Epidermal melanocyte (primary cell): ENCODE measurements around the gene CSNK1G1.
"Not testable (repeated sequence)": the region's sequence is repeated elsewhere in the genome, so short reads cannot be mapped to it uniquely, and the experiment has no call there.

Source experiments
- DNase-seq: peaks from one replicate; pipeline ENCODE4 v3.0.0; 2011; ENCODE audit warnings: low spot score; ENCODE audit not compliant: insufficient read length

Gene CSNK1G1

DNA sequence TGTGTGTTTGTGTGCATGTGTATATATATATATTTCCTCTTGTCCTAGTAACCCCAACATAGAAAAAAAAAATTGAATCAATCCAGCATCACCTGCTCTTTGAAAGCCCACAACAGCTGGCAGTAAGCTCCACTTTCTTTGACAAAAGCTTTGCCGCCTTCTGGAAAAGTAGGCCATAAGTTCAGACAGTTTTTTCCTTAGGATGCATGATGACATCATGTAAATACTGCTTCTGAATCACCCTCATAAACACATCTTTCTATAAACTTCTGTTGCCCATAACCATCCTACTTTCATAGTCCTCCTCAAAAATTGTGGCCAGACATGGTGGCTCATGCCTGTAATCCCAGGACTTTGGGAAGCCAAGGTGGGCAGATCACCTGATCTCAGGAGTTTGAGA, 67.4 kb downstream of the CSNK1G1 start:
- no peak for DNase-seq

DNA sequence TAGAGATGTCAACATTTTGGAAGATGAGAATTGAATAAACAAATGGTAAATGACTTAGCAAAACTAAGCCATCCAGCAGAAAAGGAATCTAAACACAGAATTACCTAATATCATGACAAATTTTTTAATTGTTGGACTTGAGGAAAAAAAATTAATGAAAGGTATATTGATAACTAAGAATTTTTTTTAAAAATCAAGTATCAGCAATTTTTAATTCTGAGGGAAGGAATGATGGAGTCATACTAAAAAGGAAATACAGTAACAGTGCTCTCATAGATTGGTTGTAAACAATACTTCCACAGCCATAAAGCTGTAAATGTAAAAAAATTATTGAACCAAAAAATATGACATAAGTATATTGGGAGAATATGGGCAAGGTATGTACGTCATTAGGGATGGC, 68.0 kb downstream of the CSNK1G1 start:
- no peak for DNase-seq

DNA sequence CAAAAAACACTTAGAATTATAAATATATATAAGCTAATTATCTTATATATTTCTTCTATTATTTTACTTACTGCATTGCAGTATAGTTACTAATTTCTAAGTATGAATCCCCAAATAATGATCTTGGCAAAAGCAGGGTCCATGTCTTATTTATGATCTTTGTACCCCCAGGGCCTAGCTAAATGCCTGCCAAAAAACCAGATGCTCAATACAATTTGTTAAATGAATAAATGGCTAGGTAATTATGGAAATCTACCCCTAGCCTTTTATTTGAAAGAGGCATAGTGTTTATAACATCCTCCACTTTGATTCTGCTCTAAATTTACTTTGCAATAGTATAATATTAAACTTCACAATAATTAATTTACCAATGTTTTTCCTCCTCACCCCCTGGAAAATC, 69.5 kb downstream of the CSNK1G1 start:
- DNase-seq, result no peak

DNA sequence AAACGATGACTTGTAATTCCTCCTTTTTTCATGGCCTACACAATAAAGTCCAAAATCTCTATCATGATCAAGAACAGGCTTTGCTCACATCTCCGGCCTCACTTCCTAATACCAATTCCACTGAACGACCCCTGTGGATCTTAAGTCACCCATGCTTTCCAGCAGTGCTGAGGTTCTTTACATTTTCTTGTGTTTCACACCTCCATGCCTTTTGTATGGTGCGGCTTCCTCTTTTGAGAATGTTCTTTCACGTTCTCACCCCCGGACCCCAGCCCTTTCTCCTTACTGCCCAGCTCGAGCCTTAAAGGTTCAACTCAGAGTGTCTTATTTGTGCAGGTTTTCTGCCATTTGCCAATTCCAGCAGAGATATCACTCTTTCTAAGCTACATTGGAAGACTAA, 70.1 kb downstream of the CSNK1G1 start:
- no peak for DNase-seq

DNA sequence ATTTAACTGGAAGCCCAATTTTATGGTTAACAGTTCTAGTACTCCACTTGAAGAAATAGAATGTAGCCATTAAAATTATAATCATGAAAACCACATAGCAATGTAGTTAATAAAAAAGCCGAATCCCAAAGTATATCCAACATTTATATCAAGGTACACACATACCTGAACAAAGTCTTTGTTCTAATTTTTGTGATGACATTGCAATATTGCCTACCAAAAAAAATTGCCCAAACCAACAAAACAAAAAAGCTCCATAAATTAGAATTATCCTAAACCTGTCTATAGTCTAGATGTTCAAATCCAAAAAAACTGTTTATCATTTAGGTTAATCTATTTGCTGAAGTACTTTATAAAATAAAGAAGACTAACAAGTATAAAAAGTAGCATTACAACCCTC, 70.8 kb downstream of the CSNK1G1 start:
- no peak for DNase-seq

DNA sequence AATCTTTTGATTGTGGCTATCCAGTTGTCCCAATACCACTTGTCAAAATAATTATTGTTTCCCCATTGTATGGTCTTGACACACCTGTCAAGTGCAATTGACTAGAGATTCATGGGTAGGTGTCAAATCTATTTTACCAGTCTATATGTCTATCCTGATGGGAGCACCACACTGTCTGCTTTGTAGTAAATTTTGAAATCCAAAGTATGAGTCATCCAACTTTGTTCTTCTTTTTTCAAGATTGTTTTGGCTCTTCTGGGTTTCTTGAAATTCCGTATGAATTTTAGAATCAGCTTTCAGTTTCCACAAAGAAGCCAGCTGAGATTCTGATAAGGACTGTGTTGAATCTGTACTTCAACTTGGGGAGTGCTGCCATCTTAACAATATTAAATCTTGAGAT, 71.9 kb downstream of the CSNK1G1 start:
- no peak for DNase-seq

DNA sequence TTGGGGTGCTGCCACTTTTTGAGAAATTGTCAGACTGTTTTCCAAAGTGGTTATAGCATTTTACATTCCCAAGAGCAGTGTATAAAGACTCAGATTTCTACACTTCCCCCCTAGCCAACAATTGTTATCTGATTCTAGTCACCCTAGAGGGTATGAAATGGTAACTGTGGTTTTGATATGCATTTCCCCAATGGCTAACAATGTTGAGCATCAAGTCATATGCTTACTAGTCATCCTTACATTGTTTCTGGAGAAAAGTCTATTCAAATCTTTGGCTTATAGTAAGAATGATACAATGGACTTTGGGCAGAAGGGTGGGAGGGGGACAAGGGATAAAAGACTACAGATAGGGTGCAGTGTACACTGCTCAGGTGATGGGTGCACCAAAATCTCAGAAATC, 73.3 kb downstream of the CSNK1G1 start:
- DNase-seq, result no peak

DNA sequence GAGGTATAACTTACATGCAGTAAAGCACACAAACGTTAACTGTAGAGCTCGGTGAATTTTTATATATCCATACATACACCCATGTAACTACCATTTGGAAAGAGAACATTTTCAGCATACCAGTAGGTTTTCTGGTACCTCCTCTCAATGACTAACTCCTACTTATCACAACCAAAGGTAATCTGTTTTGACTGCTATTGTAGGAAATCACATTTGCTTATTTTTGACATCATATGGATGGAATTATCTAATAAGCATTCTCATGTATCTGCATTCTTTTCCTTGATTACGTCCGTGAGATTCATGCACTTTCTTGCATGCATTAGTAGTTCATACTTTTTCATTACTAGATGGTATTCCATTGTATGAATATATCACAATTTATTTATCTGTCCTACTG, 76.8 kb downstream of the CSNK1G1 start:
- no peak for DNase-seq

DNA sequence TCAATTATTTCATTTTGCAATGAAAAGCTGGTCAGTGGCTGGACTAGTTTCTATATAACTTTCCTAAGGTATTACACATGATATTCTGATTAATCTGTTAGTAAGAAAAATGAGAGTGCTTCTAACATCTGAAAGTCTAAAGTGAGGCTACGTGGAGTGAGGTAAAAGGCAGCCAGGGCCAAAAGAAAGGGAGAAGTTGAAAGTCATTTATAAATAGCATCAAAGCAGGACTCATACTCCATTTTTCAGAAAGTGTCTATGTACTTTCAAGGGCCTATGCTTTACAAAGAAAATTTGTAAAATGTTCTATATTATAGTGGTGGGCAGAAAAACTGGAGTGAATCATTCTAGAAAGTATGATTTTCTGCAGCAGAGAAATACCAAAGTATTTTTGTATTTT, 80.0 kb downstream of the CSNK1G1 start:
- DNase-seq, result no peak

DNA sequence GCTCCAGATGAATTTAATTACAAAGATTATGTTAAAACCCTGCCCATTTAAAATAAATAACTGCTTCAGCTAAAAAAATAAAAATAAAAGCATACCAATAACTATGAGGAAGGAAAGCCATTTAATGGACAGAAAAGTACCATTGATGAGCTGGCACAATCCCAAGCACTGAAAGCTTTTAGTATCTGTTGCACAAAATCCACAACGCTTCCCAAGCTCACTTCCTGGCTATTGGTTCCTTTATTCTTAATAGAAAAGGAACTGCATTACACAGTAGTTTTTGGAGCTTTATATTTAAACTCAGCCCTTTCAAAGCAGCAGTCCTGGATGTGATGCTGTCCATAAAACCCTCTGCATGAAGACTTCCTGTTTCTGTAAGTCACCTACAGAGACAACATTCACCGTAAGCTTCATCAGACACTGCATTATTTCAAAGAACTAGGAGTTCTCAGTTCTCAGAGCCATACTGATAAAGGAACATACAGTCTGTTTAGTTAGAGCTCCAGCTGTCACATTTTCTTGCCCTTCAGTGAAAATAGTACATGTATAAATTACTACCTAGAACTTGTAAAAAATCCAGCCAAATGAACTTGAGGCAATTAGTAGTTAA, 81.5 kb downstream of the CSNK1G1 start:
- DNase-seq, result no peak

DNA sequence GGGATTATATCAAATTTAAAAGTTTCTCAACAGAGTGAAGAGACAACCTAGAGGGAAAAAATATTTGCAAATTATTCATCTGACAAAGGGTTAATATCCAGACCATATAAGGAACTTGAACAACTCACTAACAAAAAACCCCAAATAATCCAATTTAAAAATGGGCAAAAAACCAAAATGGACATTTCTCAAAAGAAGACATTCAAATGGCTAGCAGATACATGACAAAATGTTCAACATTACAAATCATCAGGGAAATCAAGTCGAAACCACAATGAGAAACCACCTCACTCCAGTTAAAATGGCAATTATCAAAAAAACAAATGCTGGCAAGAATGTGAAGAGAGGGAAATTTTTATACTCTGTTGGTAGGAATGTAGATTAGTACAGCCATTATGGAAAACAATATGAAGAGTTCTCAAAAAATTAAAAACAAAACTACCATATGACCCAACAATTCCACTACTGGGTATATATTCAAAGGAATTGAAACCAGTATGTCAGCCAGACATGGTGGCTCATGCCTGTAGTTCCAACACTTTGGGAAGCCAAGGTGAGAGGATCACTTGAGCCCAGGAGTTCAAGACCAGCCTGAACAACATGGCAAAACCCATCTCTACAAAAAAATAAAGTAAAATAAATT, 88.5 kb downstream of the CSNK1G1 start:
- no peak for DNase-seq

DNA sequence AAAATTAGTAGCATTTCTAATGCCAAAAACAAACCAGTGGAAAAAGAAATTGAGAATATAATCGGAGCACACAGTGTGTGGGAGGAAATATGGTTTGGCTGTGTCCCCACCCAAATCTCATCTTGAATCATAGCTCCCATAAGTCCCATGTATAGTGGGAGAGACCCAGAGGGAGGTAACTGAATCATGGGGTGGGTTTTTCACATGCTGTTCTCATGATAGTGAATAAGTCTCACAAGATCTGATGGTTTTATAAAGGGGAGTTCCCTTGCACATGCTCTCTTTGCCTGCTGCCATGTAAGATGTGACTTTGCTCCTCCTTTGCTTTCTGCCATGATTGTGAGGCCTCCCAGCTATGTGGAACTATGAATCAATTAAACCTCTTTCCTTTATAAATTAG, 90.8 kb downstream of the CSNK1G1 start:
- not testable (repeated sequence) for DNase-seq

DNA sequence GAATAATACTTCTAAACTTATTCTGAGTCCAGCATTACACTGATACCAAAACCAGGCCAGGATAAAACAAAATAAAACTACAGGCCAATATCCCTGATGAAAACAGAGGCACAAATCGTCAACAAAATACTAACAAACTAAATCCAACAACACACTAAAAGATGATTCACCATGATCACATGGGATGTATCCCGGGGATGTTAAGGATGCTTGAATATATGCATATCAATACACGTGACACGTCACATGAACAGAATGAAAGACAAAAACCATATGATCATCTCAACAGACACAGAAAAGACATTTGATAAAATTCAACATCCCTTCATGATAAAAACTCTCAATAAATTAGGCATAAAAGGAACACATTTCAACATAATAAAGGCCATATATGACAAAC, 91.5 kb downstream of the CSNK1G1 start:
- DNase-seq, result no peak

DNA sequence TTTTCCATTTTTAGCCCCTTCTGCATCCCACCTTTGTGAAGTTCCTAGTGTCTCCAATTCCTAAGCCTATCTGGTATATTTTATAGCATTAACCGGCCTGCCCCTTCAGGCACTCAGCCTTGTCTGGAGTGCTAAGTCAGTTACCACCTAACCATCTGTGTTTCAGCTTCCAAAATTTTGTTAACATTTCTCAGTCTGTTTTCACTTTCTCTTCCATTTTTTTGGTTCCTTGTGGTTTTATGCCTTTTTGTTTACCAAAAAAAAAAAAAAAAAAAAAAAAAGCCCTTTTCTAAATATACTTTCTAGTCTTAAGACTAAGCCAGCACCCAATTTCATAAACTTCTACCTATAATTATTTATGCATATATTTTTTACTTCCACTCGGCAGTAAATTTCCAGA, 92.4 kb downstream of the CSNK1G1 start:
- DNase-seq, result no peak

DNA sequence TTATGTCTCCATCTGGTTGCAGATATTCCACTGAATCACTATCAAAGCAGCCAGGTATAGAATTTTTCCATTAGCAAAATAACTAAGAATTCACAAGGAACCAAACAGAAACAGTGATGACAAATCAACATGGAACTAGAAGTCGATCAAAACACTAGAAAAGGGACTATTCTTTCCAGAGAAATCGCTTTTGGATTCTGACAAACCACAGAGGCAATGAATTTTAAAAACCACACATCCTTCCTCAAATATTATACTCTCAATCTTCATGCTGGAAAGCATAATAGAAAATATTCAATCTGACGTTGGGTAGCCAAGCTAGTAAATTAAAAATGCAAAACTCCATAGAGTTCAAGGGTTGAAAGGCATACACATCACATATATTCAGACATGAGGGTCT, 99.9 kb downstream of the CSNK1G1 start:
- DNase-seq, result no peak

DNA sequence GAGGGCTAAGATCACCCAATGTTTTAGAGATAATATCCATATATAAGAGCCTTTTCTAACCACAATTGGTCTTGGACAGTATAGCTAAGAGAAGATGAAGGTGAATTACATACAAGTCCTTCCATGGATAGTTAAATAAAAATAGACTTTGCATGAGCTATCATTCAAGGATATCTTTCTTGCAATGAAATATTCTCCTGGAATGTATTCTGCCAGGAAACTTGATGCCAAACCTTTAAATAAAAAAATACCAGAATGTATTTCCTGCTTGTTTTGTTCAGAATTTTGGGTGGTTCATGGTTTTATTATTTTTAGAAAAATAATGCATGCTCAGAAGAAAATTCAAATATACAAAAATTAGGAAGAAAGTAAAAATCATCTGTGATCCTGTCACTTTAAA, 104.3 kb downstream of the CSNK1G1 start:
- DNase-seq, result no peak

DNA sequence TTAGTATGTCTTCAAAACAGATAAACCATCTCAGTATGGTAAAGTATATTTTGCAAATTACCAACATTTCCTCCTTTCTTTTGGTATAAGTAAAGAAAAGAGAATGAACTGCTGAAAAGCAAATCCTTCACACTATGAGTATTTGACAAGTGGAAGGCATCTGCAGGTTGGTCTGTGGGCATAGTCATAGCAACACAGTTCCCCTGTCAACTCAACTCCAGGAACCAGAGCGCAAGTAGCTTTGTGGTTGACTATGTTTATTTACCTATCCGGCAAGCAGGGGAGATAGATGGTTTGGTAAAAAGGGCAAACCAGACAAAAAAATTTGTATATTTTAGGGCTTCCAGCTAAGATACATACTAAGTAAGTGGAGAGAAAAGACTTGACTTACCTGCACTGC, 104.9 kb downstream of the CSNK1G1 start:
- DNase-seq, result no peak

DNA sequence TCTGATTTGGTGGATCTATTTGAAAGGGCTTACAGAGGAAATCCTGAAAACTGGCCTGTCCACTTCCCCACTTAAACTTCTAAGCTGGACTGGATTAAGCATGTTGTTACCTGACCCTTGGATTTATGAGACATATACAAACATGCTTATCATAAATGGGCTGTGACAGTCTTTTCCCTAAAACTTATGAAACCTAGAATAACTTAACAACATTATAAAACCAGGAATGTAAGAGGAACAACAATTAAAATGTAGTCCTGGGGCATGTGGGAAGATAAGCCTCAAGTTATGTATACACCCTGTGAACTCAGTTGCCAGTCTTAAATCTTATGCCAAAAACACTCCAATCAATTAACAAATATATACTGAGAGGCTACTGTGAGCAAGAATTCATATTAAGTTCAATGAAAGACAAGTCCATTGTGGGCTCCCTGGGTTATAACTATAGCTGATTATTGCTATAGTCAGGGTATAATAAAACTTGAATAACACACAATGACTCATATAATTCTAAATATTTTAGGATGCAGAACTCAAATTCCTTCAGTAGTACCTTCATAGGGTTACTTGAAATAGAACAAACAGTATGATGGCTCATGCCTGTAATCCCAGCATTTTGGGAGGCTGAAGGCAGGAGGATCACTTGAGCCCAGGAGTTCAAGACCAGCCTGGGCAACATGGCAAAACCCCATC, 105.9 kb downstream of the CSNK1G1 start:
- DNase-seq, result no peak

DNA sequence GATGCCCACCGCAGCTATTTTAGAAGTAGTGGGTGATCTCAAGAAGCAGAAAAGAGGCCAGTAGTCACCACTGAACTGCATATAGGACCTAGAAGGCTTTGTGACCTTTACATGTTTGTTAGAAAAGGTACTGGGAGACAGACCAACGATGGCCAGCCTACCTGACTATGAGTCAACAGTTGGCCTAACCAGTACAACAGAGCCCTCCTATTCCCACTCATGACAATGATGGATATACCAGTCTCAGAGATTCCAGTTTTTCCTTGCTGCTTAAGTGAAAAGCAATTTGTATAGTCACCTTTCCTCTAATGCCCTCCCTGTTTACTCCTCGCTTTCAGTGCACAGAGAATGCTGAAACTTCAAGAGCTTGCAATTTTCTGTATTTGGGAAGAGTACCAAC, 106.6 kb downstream of the CSNK1G1 start:
- DNase-seq, result no peak

DNA sequence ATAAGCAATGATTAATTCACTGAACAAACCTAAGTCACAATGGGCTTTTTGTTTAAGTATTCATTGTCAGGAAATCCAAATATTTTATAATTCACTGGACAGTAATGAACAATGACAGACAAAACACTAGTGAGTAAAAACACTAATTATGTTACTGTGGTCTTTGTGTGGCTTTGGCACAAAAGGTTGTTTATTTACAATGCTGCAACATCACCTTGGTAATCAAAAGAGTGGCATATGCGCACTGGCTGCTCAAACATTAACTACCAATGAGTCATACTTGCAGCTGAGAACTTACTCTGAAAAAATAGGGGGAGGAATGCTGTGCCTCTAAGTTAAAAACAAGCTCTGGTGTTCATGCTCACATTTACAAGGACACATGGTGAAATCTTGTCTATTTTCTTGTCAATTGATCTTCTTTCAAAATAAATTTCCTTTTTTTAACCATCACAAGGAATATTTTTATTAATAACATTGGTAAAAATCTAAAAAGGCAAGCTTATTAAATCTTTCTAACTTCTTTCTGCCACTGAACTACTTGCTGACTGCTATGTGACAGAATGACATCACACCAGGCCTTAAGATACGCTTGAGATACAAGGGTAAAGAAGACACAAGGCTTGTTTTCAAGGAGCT, 107.9 kb downstream of the CSNK1G1 start:
- DNase-seq, result peak; percentile 70

DNA sequence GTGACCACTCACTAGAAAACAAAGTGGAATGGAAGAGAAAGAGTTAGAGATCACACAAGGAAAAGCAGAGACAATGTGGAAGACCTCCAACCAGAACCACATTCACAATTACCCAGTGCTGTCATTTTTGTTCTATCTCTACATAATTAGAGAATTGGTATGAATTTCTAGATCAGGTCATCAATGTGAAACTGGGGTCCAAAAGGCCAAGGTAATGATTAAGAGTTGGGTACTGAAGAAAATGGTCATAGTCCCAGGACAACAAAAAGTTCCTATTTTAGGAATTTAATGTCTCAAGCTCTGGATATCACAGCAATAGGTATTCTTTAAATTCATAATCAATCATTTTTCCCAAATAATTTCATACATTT, 108.5 kb downstream of the CSNK1G1 start:
- no peak for DNase-seq

DNA sequence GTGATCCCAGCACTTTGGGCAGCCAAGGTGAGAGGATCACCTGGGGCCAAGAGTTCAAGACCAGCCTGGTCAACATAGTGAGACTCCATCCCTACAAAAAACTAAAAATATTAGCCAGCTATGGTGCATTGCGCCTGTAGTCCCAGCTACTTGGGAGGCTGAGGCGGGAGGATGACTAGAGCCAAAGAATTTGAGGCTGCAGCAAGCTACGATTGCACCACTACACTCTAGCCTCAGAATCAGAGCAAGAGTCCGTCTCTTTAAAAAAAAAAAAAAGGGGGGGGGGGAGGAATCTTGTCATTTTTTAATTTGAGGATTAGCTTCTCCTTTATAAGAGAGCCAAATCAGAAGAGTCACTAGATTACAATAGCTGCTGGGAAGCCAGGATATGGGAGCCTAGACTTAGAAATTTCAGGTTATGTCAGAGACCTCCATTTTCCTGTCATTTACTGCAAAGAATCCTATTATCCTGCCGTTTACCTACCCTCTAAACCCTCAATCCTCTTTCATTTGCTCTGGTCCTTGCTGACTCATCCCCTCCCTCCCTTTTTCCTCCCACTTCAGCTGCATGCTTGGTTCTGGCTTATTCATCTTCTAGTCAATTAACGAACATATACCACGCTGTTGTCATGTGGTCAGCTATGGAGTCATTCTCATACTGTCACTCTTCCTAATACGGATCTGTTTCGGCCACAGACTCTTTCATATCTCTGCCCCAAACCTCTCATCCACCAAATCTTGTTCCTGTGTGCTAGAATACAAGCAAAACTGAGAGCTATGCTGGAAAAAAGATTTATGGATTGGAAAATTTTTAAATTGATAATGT, 109.4 kb downstream of the CSNK1G1 start:
- no peak for DNase-seq
